HEK293T (cell line): Measurements from ENCODE around the gene FHIT.

Experiments used
- CTCF ChIA-PET: fragments of 350-600 bp; formaldehyde crosslinking; extraction: SDS; loops from one replicate; lab custom pipeline; 2021; ENCODE audit warnings: antibody characterized with exemption, inconsistent platforms; lab: Yijun Ruan, JAX
- POLR2A ChIA-PET: fragments of 350-600 bp; formaldehyde crosslinking; extraction: SDS; loops from one replicate; lab custom pipeline; 2020; ENCODE audit warnings: antibody characterized with exemption, inconsistent platforms; lab: Yijun Ruan, JAX
- DNase-seq: peaks from one replicate; pipeline ENCODE4 v3.0.0; 2012; ENCODE audit warnings: mixed read lengths; ENCODE audit errors: extremely low spot score
- ARNT ChIP-seq: fragments of 450-650 bp; IDR thresholded peaks from 2 replicates; pipeline ENCODE4 v1.6.1; 2017; ENCODE audit warnings: mild to moderate bottlenecking
- BHLHE40 ChIP-seq: fragments of 450-650 bp; IDR thresholded peaks from 2 replicates; pipeline ENCODE4 v1.6.1; 2016; ENCODE audit warnings: mild to moderate bottlenecking, moderate library complexity, borderline replicate concordance
- CTBP1 ChIP-seq: fragments of 450-650 bp; IDR thresholded peaks from 2 replicates; pipeline ENCODE4 v1.6.1; 2016; ENCODE audit warnings: borderline replicate concordance
- ELF4 ChIP-seq: fragments of 450-650 bp; IDR thresholded peaks from 2 replicates; pipeline ENCODE4 v1.6.1; 2017; ENCODE audit warnings: antibody characterized with exemption
- FOXA1 ChIP-seq: fragments of 450-650 bp; IDR thresholded peaks from 2 replicates; pipeline ENCODE4 v1.6.1; 2016; ENCODE audit warnings: mild to moderate bottlenecking
- FOXK2 ChIP-seq: fragments of 450-650 bp; IDR thresholded peaks from 2 replicates; pipeline ENCODE4 v1.6.1; 2016; ENCODE audit warnings: mild to moderate bottlenecking
- FOXM1 ChIP-seq: fragments of 450-650 bp; IDR thresholded peaks from 2 replicates; pipeline ENCODE4 v1.6.1; 2017; ENCODE audit warnings: mild to moderate bottlenecking, borderline replicate concordance
- HDGF ChIP-seq: fragments of 450-650 bp; IDR thresholded peaks from 2 replicates; pipeline ENCODE4 v1.6.1; 2017; ENCODE audit warnings: antibody characterized with exemption, borderline replicate concordance
- L3MBTL2 ChIP-seq: fragments of 450-650 bp; conservative IDR thresholded peaks from 2 replicates; pipeline ENCODE4 v1.6.1; 2016; ENCODE audit warnings: mild to moderate bottlenecking
- LEF1 ChIP-seq: fragments of 450-650 bp; IDR thresholded peaks from 2 replicates; pipeline ENCODE4 v1.6.1; 2017; ENCODE audit warnings: mild to moderate bottlenecking, borderline replicate concordance
- NFRKB ChIP-seq: fragments of 450-650 bp; IDR thresholded peaks from 2 replicates; pipeline ENCODE4 v1.6.1; 2016; ENCODE audit warnings: mild to moderate bottlenecking, moderate library complexity
- PKNOX1 ChIP-seq: fragments of 450-650 bp; IDR thresholded peaks from 2 replicates; pipeline ENCODE4 v1.6.1; 2016
- SP1 ChIP-seq: fragments of 450-650 bp; IDR thresholded peaks from 2 replicates; pipeline ENCODE4 v1.6.1; 2017
- SUZ12 ChIP-seq: fragments of 450-650 bp; IDR thresholded peaks from 2 replicates; pipeline ENCODE4 v1.6.1; 2016; ENCODE audit warnings: mild to moderate bottlenecking
- TARDBP ChIP-seq: fragments of 450-650 bp; IDR thresholded peaks from 2 replicates; pipeline ENCODE4 v1.6.1; 2016
- ZNF384 ChIP-seq: fragments of 450-650 bp; IDR thresholded peaks from 2 replicates; pipeline ENCODE4 v1.6.1; 2016

Gene FHIT

DNA sequence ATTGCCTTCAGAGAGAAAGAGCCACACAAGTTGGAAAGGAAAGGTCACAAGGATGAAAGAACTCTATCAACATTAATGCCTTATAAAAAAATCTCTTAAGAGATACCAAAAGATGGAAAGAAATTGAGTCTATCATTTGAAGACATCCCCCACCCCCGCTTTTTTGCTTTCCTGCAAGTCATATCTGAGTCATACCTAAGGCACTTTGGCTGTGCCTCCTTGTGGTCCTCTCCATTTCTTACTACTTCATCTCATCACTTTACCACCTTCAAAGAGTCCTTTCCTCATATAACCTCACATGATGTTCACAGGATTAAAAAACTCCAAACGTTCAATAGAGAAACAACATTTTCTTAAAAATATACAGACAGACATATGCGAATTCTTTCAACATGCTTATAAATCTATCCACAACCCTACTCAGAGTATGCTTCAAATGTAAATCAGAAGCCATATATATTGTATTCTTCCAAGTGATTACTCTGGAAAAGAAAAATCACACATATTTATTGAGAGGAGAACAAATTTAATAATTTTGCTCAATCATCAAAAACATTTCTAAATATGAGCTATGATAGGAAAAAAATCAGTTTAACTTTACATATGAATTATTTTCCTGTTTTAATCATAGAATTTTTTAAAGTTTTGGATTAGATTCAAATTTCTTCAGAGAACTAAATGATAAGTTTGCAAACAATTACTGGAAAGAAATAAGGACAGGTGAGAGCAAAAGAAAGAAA is 1197.6 kb downstream of the FHIT start:
- CTCF ChIA-PET, result no interaction called here
- POLR2A ChIA-PET, result no interaction called here
- DNase-seq, result no peak
- TF ChIP-seq FOXM1 (no peak), TARDBP (no peak), L3MBTL2 (no peak), SUZ12 (no peak), ELF4 (no peak), HDGF (no peak), FOXK2 (no peak), BHLHE40 (no peak), LEF1 (no peak), CTBP1 (no peak), ARNT (no peak), ZNF384 (no peak), SP1 (no peak), PKNOX1 (no peak), NFRKB (no peak), FOXA1 (no peak)

DNA sequence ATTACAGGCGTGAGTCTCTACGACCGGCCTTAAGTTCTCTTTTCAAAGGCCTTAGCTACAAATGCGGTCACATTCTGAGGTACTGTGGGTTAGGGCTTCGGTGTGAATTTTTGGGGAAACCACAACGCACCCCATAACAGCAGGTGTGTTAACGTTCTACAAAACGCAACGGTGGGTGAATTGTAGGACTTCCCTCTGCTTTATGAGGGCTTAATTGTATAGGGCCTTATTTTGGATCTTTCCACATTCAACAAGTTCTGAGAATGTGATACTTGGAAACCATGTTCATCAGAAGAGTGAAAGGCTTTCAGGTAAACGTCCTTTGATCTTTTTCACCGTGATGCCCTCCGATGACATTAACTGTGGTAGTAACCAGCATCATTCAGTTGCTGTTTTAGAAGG is 1202.8 kb downstream of the FHIT start:
- TF ChIP-seq LEF1 (no peak), FOXA1 (no peak), TARDBP (no peak), CTBP1 (no peak), SP1 (no peak), L3MBTL2 (no peak), SUZ12 (no peak), ARNT (no peak), NFRKB (no peak), ZNF384 (no peak), FOXK2 (no peak), PKNOX1 (no peak), BHLHE40 (no peak)
- ChIA-PET POLR2A (no interaction called here), CTCF (no interaction called here)
- DNase-seq, result no peak

DNA sequence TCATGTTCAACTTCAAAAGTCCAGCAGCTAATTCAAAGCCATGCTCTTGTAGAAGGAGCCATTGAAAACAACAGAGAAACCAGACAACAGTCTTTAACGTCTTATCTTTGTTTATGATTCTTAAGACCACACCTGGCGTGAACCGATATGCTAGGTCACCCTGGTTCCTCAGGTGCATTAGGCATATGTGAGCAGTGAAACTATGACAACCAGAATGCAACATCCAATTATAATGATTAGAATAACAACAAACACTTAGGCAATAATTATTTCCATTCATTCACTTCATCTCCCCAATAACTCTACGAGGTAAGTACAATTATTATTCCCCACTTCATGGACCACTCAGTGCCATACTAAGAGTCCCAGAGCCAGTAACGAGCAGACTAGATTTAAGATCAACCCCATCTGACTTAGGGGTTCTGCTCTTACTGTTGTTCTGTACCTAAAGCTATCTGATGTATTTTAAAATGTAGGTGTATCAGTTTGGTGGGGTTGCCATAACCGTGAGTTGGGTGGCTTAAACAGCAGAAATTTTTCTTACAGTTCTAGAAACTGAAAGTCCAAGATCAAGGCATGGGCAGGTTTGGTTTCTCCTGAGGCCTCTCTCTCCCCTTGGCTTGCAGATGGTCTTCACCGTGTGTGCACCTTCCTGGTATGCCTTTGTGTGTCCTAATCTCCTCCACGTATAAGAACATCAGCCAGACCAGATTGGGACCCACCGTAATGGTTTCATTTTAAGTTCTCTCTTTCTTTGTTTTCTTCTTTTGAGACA is 1203.6 kb downstream of the FHIT start:
- DNase-seq, result no peak
- POLR2A ChIA-PET, result no interaction called here
- CTCF ChIA-PET, result no interaction called here
- TF ChIP-seq SP1 (no peak), BHLHE40 (no peak), HDGF (no peak), FOXK2 (no peak), ARNT (no peak), FOXM1 (no peak)

GRCh38 chr3:60046210-60046609 is 1205.0 kb downstream of the FHIT start:
- TF ChIP-seq SUZ12 (no peak), BHLHE40 (no peak), CTBP1 (no peak), LEF1 (no peak), FOXK2 (no peak), TARDBP (no peak), FOXA1 (no peak), SP1 (no peak)
- POLR2A ChIA-PET, result no interaction called here
- CTCF ChIA-PET, result no interaction called here
- DNase-seq, result no peak

DNA sequence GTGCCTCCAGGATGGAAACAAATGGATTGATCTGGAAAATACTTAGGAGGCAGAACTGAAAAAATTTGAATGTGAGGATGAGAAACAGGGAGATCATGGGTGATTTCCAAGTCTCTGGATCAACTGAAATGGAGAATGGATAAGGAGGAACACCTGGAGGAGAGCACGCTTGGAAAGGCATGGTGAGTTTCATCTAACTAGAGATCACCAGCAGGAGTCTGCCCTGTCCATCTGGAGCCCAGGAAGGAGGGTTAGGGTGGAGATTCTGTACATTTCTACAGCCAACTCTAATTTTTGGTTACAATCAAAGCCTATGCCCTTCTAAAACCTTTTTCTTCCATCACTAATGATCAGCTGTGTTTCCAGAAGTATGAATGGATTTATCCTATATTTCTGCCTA is 1205.6 kb downstream of the FHIT start:
- DNase-seq, result no peak
- ChIA-PET POLR2A (no interaction called here), CTCF (no interaction called here)
- no peak for TF ChIP-seq ZNF384
- no peak for TF ChIP-seq CTBP1
- no peak for TF ChIP-seq TARDBP
- no peak for TF ChIP-seq SP1
- no peak for TF ChIP-seq SUZ12
- no peak for TF ChIP-seq NFRKB
- TF ChIP-seq PKNOX1, result no peak
- TF ChIP-seq ELF4, result no peak
- no peak for TF ChIP-seq L3MBTL2
- TF ChIP-seq FOXM1, result no peak
- no peak for TF ChIP-seq FOXK2
- no peak for TF ChIP-seq ARNT
- TF ChIP-seq HDGF, result no peak
- no peak for TF ChIP-seq FOXA1
- TF ChIP-seq LEF1, result no peak
- no peak for TF ChIP-seq BHLHE40

DNA sequence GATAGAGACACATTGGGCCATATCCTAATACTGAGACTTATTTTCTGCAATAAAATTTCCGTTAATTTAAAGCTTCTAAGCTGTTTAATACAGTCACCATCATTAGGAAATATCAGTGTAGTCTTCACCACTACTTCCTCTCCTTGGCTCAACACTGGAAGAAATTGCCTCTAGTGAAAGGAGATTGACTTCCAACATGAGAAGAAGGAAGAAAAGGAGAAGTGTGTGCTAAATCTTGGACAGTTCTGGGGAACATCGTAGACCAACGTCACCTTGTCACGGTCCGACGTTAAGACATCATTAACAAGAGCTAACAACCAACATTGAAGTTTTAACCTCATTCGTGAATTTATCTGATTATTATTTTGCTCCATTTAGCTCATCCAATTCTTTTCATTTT is 1214.4 kb downstream of the FHIT start:
- TF ChIP-seq FOXK2 (no peak), SUZ12 (no peak), LEF1 (no peak), SP1 (no peak)
- CTCF ChIA-PET, result no interaction called here
- DNase-seq, result no peak
- POLR2A ChIA-PET, result no interaction called here
